Smooth muscle cell (in vitro differentiated cells): Measurements from ENCODE around the gene ITPKA. TPM values are rescaled to one million over a fixed set of nuclear protein-coding genes. Genes with fewer than 3 reads are reported as not detected.

ENCODE experiments used
- DNase-seq: peaks from one replicate; lab custom pipeline; 2025; ENCODE audit not compliant: unreplicated experiment; lab: John Stamatoyannopoulos, UW
- H2AFZ ChIP-seq: fragments of 200-600 bp; sonication (generic); 2 replicates; pipeline ENCODE4 v1.6.0; 2016; ENCODE audit warnings: antibody characterized with exemption, low read depth, mild to moderate bottlenecking
- H3F3A ChIP-seq: fragments of 200-600 bp; sonication (generic); 2 replicates; pipeline ENCODE4 v1.6.0; 2017; ENCODE audit warnings: antibody characterized with exemption, low read depth
- H3K27ac ChIP-seq: fragments of 200-600 bp; sonication (generic); 2 replicates; pipeline ENCODE4 v1.5.1; 2016; ENCODE audit warnings: low read depth, mild to moderate bottlenecking
- H3K27me3 ChIP-seq: fragments of 200-600 bp; sonication (generic); 2 replicates; pipeline ENCODE4 v1.6.1; 2016; ENCODE audit warnings: low read depth, mild to moderate bottlenecking
- H3K36me3 ChIP-seq: fragments of 200-600 bp; sonication (generic); 2 replicates; pipeline ENCODE4 v1.5.1; 2016; ENCODE audit warnings: low read depth
- H3K4me1 ChIP-seq: fragments of 200-600 bp; sonication (generic); 2 replicates; pipeline ENCODE4 v1.5.1; 2016; ENCODE audit warnings: low read depth
- H3K4me2 ChIP-seq: fragments of 200-600 bp; sonication (generic); 2 replicates; pipeline ENCODE4 v1.6.0; 2016; ENCODE audit warnings: mild to moderate bottlenecking
- H3K4me3 ChIP-seq: fragments of 200-600 bp; sonication (generic); 2 replicates; pipeline ENCODE4 v1.5.1; 2016; ENCODE audit warnings: mild to moderate bottlenecking
- H3K79me2 ChIP-seq: fragments of 200-600 bp; sonication (generic); 2 replicates; pipeline ENCODE4 v1.6.0; 2016; ENCODE audit warnings: low read depth, mild to moderate bottlenecking
- H3K9ac ChIP-seq: fragments of 200-600 bp; sonication (generic); 2 replicates; pipeline ENCODE4 v1.6.0; 2016; ENCODE audit warnings: low read depth
- H3K9me3 ChIP-seq: fragments of 200-600 bp; sonication (generic); replicated peaks from 2 replicates; pipeline ENCODE4 v1.5.1; 2016; ENCODE audit warnings: low read depth
- H4K20me1 ChIP-seq: fragments of 200-600 bp; sonication (generic); 2 replicates; pipeline ENCODE4 v1.6.0; 2016; ENCODE audit warnings: low read depth
- CTCF ChIP-seq: fragments of 200-600 bp; sonication (generic); IDR thresholded peaks from 2 replicates; pipeline ENCODE4 v1.5.1; 2017; ENCODE audit warnings: borderline replicate concordance, mild to moderate bottlenecking, antibody characterized with exemption; ENCODE audit not compliant: insufficient read depth, poor library complexity, severe bottlenecking
- WGBS: methylation state at CpG from one replicate; pipeline ENCODE4 v1.1.7; 2016; ENCODE audit warnings: low lambda C conversion rate; 5-methylcytosine and 5-hydroxymethylcytosine counted together
- polyA plus RNA-seq: library from polyadenylated mRNA; unstranded; fragments of >200 nt; fragmentation: Nextera tagmentation; extraction: Ambion mirVana; gene quantifications from 2 replicates; pipeline ENCODE4 v1.2.1, GENCODE V29; 2016
- total RNA-seq: library from RNA; depleted of rRNA; stranded (reverse); fragments of >200 nt; gene quantifications from 2 replicates; pipeline ENCODE4 v1.2.3, GENCODE V29; 2014

ITPKA gene
- total and polyA plus RNA-seq, 2 experiments from 2014 or later, result 2.1 to 2.8 TPM

- no peak for DNase-seq
- Histone ChIP-seq H3K9me3 (no peaks in the 10 kb centered on the region), H3K9ac (no peak overlapping the region), H3F3A (no peaks in the 10 kb centered on the region), H3K36me3 (peaks cover 26% of the 10 kb centered on the region), H3K27ac (no peak overlapping the region), H3K4me1 (no peaks in the 10 kb centered on the region), H3K79me2 (no peaks in the 10 kb centered on the region), H3K4me3 (no peak overlapping the region), H3K27me3 (no peaks in the 10 kb centered on the region), H4K20me1 (peaks cover 10% of the 10 kb centered on the region), H2AFZ (no peak overlapping the region), H3K4me2 (no peak overlapping the region)
- no peak for TF ChIP-seq CTCF
- WGBS, result over 99% methylated on average over 11 of the region's 11 CpGs
Observed at GRCh38 chr15:41473418-41473817, 20.3 kb upstream of the ITPKA start.

- Histone ChIP-seq H3K27me3 (no peaks in the 10 kb centered on the region), H3K79me2 (no peaks in the 10 kb centered on the region), H3K4me3 (no peak overlapping the region), H4K20me1 (peaks cover 3% of the 10 kb centered on the region), H3K4me1 (no peaks in the 10 kb centered on the region), H3F3A (no peaks in the 10 kb centered on the region), H3K4me2 (no peak overlapping the region), H3K9ac (no peak overlapping the region), H3K27ac (no peak overlapping the region), H3K9me3 (no peaks in the 10 kb centered on the region), H3K36me3 (peaks cover 26% of the 10 kb centered on the region), H2AFZ (no peak overlapping the region)
- TF ChIP-seq CTCF, result no peak
- over 99% methylated on average over 8 of the region's 8 CpGs for WGBS
- DNase-seq, result no peak
Observed at GRCh38 chr15:41474436-41474835, 19.2 kb upstream of the ITPKA start.

GRCh38 chr15:41474941-41475340, 18.7 kb upstream of the ITPKA start:
- H3K27ac ChIP-seq, result no peak overlapping the region
- no peaks in the 10 kb centered on the region for H3F3A ChIP-seq
- no peaks in the 10 kb centered on the region for H3K27me3 ChIP-seq
- no peak overlapping the region for H3K4me3 ChIP-seq
- no peak for TF ChIP-seq CTCF
- DNase-seq, result no peak
- H3K9me3 ChIP-seq, result no peaks in the 10 kb centered on the region
- no peaks in the 10 kb centered on the region for H3K79me2 ChIP-seq
- no peaks in the 10 kb centered on the region for H3K4me1 ChIP-seq
- WGBS, result 96% methylated on average over 2 of the region's 2 CpGs
- no peak overlapping the region for H2AFZ ChIP-seq
- no peak overlapping the region for H3K9ac ChIP-seq
- H3K4me2 ChIP-seq, result no peak overlapping the region
- H3K36me3 ChIP-seq, result peaks cover 26% of the 10 kb centered on the region
- H4K20me1 ChIP-seq, result no peaks in the 10 kb centered on the region

- H3K36me3 ChIP-seq, result peaks cover 18% of the 10 kb centered on the region
- no peaks in the 10 kb centered on the region for H3K9me3 ChIP-seq
- H3K79me2 ChIP-seq, result no peaks in the 10 kb centered on the region
- H3K27ac ChIP-seq, result peak overlapping the region; percentile 86
- H3K4me3 ChIP-seq, result no peak overlapping the region
- H4K20me1 ChIP-seq, result no peaks in the 10 kb centered on the region
- H3K9ac ChIP-seq, result no peak overlapping the region
- DNase-seq, result no peak
- H2AFZ ChIP-seq, result no peak overlapping the region
- no peaks in the 10 kb centered on the region for H3K4me1 ChIP-seq
- no peaks in the 10 kb centered on the region for H3K27me3 ChIP-seq
- 96% methylated on average over 5 of the region's 5 CpGs for WGBS
- no peaks in the 10 kb centered on the region for H3F3A ChIP-seq
- H3K4me2 ChIP-seq, result no peak overlapping the region
- no peak for TF ChIP-seq CTCF
Observed at GRCh38 chr15:41476416-41477048, 17.1 kb upstream of the ITPKA start.
